HG03039 (cell line): ENCODE data around the gene KLHDC8B.

Source experiments
- ATAC-seq: cut with Tn5 transposase; IDR thresholded peaks from one replicate; pipeline ENCODE4 v1.9.1; 2021; ENCODE audit warnings: mild to moderate bottlenecking, moderate library complexity; ENCODE audit not compliant: unreplicated experiment

KLHDC8B gene

GRCh38 chr3:49158103-49158709 is 13.2 kb upstream of the KLHDC8B start:
- ATAC-seq, result no peak

- no peak for ATAC-seq
These were observed 12.6 kb upstream of the KLHDC8B start for GRCh38 chr3:49158792-49159191.

- no peak for ATAC-seq
These were observed 10.2 kb upstream of the KLHDC8B start for GRCh38 chr3:49161197-49161596.

DNA sequence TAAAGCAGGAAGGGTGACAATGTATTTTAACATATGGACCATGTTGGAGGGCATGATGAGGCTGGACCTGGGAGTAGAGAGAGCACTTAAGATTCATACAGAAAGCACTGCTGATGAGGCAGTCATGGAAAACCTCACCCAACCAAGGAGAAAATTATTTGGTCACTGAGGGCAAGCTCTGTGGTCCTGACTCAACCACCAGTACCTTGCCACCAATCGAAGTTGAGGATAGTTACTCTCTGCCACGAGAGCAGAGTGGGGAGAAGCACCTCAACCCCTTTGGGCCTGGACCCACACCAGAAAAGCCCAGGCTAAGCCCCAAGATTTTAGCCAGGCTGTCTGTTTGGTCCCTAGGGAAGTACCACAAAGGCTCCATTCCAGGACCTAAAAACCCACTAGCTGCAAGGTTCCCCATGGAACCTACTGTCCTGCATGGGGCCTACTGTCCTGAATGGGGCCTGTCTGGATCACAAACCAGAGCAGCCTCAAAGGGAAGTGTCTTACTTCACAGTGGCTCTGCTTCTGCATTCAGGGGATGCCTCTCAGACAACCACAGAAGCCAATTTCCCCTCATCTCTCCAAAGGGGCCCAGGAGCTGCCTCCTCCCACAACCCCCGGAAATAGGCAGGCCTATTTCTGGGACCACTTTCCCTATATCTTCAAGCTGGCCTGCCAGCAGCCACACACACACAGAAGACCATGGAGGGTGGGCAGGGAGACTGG is 9.4 kb upstream of the KLHDC8B start:
- ATAC-seq, result no peak

DNA sequence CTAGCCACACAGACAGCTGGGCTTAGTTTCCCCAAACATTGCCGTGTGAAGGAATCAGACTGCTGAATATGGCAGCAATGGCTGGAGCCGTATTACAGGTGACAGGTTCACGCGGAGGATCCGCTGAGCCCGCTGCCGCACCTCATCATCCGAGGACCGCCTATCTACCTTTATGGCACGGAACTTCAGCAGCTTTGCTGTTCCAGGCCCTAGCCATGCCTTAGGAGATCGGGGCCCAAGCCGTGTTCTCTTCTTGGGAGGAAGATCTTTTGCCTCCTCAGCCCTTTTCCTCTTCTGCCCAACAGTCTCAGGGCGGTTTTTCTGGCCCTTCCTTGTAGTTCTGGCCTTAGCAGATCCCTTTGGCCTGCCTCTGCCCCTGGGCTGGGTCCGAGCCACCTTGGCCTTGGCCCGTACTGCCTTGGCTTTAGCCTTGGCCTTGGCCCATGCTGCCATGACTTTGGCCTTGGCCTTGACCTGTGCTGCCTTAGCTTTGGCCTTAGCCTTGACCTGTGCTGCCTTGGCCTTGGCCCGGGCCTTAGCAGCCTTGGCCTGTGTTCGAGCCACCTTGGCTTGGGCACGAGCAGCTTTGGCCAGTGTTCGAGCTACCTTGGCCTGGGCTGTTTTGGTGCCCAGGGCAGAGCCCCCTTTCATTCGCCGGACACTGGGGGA is 8.5 kb upstream of the KLHDC8B start:
- no peak for ATAC-seq

GRCh38 chr3:49163609-49164008 is 7.8 kb upstream of the KLHDC8B start:
- no peak for ATAC-seq

GRCh38 chr3:49164983-49165720 is 6.2 kb upstream of the KLHDC8B start:
- no peak for ATAC-seq

- no peak for ATAC-seq
These were observed 5.3 kb upstream of the KLHDC8B start, which contains the start of gene CCDC71 for GRCh38 chr3:49165771-49166751. TSS of gene CCDC71 (minus strand) at chr3:49166331. CDS start at chr3:49164208, 2,123 bp downstream.

DNA sequence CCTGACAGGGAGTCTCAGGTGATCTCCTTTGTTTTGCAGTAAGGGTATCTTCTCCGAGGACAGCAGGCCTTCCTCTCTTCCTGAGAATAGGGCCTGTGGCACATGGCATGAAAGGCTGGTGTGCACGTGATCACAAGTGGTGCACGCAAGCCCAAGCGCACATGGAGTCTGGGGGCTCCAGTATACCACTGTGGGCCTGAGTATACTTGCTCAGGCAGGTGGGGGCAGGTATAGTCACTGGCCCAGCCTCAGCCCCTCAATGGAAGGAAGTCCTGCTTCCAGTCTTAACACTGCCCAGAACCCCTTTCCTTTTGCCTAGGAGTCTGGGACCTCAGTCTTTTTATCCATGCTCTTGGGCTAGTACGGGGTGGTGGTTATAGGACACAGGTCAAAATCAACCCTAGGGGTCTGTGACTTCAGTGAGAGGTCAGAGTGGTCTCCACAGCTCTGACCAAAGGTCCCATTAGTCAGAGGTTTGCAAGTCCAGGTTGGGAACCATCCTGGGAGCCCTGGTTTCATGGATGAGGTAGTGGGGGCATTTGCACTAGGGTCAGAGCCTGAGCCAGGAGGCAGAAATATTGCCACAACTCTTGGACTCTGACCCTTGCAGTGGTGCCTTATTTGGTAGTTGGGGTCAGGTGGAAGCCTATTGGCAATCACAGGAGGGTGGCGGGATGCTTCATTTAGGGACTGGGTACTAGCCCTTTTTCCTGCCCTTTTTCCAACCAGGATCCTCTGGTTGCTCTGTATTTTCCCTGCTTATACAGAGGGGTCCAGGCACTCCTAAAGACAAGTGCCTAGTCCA is 4.4 kb upstream of the KLHDC8B start:
- ATAC-seq, result no peak

DNA sequence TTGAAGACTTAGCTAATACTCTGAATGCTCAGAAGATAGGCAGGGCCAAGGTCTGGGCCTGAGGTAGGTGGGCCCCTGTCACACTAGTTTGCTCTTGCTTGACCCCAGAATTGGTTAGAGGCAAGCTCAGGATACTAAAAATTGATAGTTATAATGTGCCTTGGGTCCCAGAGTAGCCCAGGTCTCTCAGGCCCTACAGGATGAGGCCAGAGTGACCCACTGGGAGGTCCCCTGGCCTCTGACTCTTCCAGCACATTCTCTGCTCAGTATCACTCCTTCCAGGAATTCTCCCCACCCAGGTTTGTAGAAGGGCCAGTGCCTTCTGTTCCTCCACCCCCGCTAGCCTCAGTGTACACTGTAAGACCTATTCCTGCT is 667 bp upstream of the KLHDC8B start:
- no peak for ATAC-seq

DNA sequence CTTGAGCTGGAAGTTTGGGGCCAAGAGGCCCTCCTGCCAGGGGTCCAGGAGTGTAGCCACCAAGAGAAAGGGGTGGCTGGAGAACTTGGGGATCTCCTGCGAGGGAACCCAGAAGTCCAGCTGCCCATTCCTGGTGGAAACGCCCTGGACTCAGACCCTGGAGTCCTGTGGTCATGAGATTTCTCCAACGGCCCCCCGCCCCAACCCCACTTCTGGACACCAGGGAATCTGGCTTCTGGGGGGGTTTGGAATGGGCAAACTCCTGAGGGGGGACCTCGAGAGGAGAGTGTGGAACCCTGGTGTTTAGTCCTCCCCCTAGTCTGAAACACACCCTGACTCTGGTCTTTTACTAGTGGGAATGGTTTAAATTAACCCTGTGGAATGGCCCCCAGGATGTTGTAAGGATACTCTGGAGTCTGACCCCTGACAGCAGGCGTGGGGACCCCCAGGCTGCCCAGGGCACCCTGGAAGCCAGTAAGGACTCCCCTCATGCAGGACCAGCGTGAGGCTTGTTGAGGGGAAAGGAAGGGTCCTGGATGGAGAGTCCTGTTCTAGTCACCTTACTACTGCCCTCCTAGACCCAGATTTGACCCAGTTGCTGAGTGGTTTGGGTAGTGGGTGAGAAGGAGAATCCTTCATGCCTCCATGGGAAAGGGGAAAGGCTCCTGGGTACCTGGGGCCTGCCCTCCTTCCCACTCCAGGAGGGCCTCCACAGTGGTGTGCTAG is 540 bp downstream of the KLHDC8B start:
- ATAC-seq, result no peak

DNA sequence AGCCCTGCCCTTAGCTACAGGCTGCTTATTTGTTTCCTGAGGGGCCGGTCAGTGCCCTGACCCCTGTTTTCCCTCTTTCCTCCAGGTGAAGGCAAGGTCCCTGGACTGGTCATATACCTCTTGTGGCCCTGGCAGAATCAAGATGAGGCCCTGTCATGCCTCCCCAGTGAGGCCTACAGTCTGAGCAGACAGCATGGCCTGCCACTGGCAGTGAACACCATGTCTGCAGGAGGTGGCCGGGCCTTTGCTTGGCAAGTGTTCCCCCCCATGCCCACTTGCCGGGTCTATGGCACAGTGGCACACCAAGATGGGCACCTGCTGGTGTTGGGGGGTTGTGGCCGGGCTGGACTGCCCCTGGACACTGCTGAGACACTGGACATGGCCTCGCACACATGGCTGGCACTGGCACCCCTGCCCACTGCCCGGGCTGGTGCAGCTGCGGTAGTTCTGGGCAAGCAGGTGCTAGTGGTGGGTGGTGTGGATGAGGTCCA is 1.2 kb downstream of the KLHDC8B start:
- no peak for ATAC-seq

- ATAC-seq, result no peak
These were observed 1.9 kb downstream of the KLHDC8B start for GRCh38 chr3:49173116-49173791.

DNA sequence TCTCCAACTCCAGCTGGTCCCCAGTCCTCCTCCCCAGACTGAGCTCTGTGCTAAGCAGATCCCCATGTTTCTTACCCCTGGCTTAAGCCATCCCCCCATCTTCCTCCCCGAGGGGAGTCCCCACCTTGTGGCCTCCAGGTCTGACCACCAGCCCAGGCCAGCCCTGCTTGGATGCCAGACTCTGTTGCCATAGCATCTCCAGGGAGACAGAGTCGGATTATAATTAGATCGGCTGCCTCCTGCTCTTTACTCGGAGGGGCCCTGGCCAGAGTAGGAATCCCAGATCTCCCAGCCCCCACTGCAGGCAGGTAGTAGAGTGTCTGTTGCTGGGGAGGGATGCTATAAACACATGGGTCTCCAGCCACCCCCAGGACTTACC is 2.4 kb downstream of the KLHDC8B start:
- no peak for ATAC-seq

- ATAC-seq, result no peak
These were observed 3.1 kb downstream of the KLHDC8B start for GRCh38 chr3:49174397-49174985.

- ATAC-seq, result no peak
These were observed 4.1 kb downstream of the KLHDC8B start for GRCh38 chr3:49175530-49175929.

DNA sequence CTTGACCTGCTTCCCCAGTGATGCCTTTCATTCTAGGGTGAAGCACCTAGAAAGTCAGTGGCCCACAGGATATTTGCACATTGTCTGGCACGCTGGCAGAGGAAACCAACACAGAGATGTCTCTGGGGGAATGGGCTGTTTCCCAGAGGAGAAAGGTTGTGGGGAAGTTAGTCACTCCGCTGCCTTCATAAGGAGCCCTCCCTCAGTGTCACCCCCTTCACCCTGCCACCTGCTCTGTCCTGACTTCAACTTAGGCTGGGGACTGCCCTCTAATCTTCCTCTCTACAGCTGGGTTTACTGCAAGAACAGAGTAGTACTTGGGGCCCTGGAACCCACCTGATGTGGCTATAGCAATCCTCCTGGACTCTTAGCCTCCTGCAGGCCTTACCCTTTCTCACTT is 5.7 kb downstream of the KLHDC8B start:
- ATAC-seq, result no peak

DNA sequence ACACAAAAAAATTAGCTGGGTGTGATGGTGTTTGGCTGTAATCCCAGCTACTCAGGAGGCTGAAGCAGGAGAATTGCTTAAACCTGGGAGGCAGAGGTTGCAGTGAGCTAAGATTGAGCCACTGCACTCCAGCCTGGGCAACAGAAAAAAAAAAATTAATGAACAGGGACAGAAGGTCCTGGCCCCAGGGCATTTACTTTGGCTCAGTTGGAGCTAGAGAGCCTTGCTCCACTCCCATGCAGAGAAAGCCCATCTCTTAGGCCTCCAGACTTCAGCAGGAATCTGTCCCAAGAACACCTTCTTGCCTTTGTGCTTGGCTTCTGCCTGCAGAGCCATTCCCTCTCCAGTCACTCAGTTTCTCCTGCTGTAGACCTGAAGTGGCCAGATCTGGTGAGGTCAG is 8.7 kb downstream of the KLHDC8B start:
- ATAC-seq, result no peak
